Thoracic aorta (tissue), 2 donors: ENCODE data around the gene TMEM256. TPM values are rescaled to one million over a fixed set of nuclear protein-coding genes. Genes with fewer than 3 reads are reported as not detected.

Source experiments
- ATAC-seq: fragments of 150-250 bp; one replicate; pipeline ENCODE4 v1.8.0; 2017; ENCODE audit warnings: low read depth; ENCODE audit not compliant: insufficient number of reproducible peaks, low FRiP score
- DNase-seq: peaks from one replicate; pipeline ENCODE4 v3.0.0-alpha.2; 2020; ENCODE audit warnings: low spot score
- H3K27ac ChIP-seq, 2 donors: fragments of 200-600 bp; sonication (generic); 1 replicate in 1 of 2; 2 replicates in 1 of 2; pipeline ENCODE4 v1.5.1; 2016; ENCODE audit warnings: mild to moderate bottlenecking in 2 of 2, moderate library complexity in 2 of 2
- H3K27me3 ChIP-seq: fragments of 200-600 bp; sonication (generic); replicated peaks from 2 replicates; pipeline ENCODE4 v1.6.0; 2016; ENCODE audit warnings: mild to moderate bottlenecking; ENCODE audit not compliant: insufficient read depth
- H3K36me3 ChIP-seq: fragments of 200-600 bp; sonication (generic); one replicate; pipeline ENCODE4 v1.5.1; 2016
- H3K4me1 ChIP-seq, 2 donors: fragments of 200-600 bp; sonication (generic); 1 replicate in 1 of 2; 2 replicates in 1 of 2; pipeline versions ENCODE4 v1.5.1 to v1.6.0; 2016; ENCODE audit warnings: low read depth in 2 of 2, mild to moderate bottlenecking in 1 of 2; ENCODE audit not compliant: control insufficient read depth in 1 of 2
- H3K4me3 ChIP-seq: fragments of 200-600 bp; sonication (generic); 2 replicates; pipeline ENCODE4 v1.5.1; 2016; ENCODE audit warnings: mild to moderate bottlenecking
- H3K9me3 ChIP-seq: fragments of 200-600 bp; sonication (generic); 2 replicates; pipeline ENCODE4 v1.5.1; 2016
- CTCF ChIP-seq: fragments of 200-600 bp; sonication (generic); IDR thresholded peaks from one replicate; pipeline ENCODE4 v1.5.1; 2019; ENCODE audit warnings: antibody characterized with exemption
- total RNA-seq, 2 donors: library from RNA; depleted of rRNA; stranded (reverse); fragments of >200 nt; gene quantifications; one replicate each; pipeline versions ENCODE4 v1.1.0 to v1.2.3, GENCODE V29; 2016

The TMEM256 gene
- total RNA-seq, 2 donors from 2014 or later, result 27.9 to 88.9 TPM

- DNase-seq, result no peak
- Histone ChIP-seq H3K27me3 (no peaks in the 10 kb centered on the region), H3K36me3 (no peaks in the 10 kb centered on the region), H3K4me1 (no peaks in the 10 kb centered on the region), H3K27ac (no peak within 1 kb of the TSS), H3K9me3 (no peaks in the 10 kb centered on the region), H3K4me3 (no peak within 1 kb of the TSS)
- no peak for ATAC-seq
- no peak for TF ChIP-seq CTCF
Observed at GRCh38 chr17:7428557-7428956, 24.7 kb upstream of the TMEM256 start, which contains the start of gene SPEM3. Gene SPEM3, plus strand, starts transcription at chr17:7428857. Its CDS starts 46 bp downstream, at chr17:7428903.

DNA sequence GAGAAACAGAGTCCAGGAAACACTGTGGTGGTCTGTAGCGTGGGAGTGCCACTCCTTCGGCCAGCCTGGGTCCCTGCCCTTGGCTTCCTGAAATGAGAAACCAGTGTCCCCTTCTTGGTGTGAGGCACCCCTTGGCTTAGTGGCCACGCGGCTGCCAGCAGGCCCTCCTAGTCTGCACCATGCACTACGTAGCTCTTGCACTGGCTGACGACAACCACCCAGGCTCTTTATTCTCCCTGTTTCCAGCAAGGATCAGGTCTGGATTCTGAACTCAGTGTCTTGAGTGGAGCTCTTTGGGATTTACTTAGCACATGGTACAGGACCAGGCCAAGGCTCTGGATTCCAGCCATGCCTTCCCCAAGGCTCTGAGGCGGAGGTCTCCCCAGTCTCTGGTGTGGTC is 23.7 kb upstream of the TMEM256 start:
- no peaks in the 10 kb centered on the region for H3K9me3 ChIP-seq
- H3K27ac ChIP-seq, result no peak overlapping the region
- H3K4me1 ChIP-seq, result no peaks in the 10 kb centered on the region
- no peak overlapping the region for H3K4me3 ChIP-seq
- DNase-seq (no peak), ATAC-seq (no peak)
- TF ChIP-seq CTCF, result no peak
- no peaks in the 10 kb centered on the region for H3K36me3 ChIP-seq
- H3K27me3 ChIP-seq, result no peaks in the 10 kb centered on the region

DNA sequence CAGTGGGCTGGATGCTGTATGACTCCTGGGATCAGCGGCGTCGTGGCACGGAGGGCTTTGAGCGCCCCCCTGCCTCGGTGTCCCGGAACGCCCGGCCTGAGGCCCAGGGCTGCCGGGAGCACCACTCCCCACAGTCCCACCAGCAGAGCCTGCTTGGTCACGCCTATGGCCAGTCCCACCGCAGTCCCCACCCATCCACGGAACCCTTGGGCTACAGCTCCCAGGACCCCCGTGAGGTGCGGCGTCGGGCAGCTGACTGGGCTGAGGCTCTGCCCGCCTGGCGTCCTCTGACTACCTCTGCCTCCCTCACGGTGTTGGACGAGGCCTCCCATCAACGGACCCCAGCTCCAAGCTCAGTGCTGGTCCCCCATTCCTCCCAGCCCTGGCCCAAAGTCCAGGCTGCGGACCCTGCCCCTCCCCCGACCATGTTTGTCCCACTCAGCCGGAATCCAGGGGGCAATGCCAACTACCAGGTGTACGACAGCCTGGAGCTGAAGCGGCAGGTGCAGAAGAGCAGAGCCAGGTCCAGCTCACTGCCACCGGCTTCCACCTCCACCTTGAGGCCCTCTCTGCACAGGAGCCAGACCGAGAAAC is 23.1 kb upstream of the TMEM256 start:
- Histone ChIP-seq H3K36me3 (no peaks in the 10 kb centered on the region), H3K4me3 (no peak overlapping the region), H3K9me3 (no peaks in the 10 kb centered on the region), H3K27me3 (no peaks in the 10 kb centered on the region), H3K4me1 (no peaks in the 10 kb centered on the region), H3K27ac (no peak overlapping the region)
- no peak for DNase-seq
- ATAC-seq, result no peak
- no peak for TF ChIP-seq CTCF

- Histone ChIP-seq H3K27ac (no peak overlapping the region), H3K36me3 (no peaks in the 10 kb centered on the region), H3K4me3 (no peak overlapping the region), H3K9me3 (no peaks in the 10 kb centered on the region), H3K27me3 (no peaks in the 10 kb centered on the region), H3K4me1 (no peaks in the 10 kb centered on the region)
- no peak for DNase-seq
- ATAC-seq, result no peak
- TF ChIP-seq CTCF, result no peak
Observed at GRCh38 chr17:7426203-7426863, 22.4 kb upstream of the TMEM256 start.

DNA sequence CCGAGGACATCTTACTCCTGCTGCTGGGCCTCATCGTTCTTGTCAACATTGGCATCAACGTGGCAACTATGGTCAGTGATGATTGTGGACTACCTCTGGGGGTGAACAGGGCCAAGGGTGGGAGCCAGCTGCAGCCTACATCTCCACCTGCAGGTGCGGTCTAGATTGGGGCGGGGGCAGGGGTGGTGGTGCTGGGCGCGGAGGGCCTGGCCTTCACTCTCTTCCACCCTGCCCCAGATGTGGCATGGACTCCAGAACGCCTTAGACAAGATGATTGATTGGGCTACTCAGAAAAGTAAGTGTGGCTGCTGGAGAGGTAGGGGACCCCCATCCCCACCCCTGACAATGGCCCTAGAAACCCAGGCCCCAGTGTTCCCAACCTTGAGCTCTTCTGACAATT is 21.9 kb upstream of the TMEM256 start:
- TF ChIP-seq CTCF, result no peak
- ATAC-seq (no peak), DNase-seq (no peak)
- H3K27me3 ChIP-seq, result no peaks in the 10 kb centered on the region
- H3K9me3 ChIP-seq, result no peaks in the 10 kb centered on the region
- no peaks in the 10 kb centered on the region for H3K36me3 ChIP-seq
- no peak overlapping the region for H3K4me3 ChIP-seq
- no peak overlapping the region for H3K27ac ChIP-seq
- H3K4me1 ChIP-seq, result no peaks in the 10 kb centered on the region
